HFFc6 (cell line): ENCODE measurements around the gene HAT1. TPM values are rescaled to one million over a fixed set of nuclear protein-coding genes. Genes with fewer than 3 reads are reported as not detected.
"Not testable (repeated sequence)": the region's sequence is repeated elsewhere in the genome, so short reads cannot be mapped to it uniquely, and the experiment has no call there.

ENCODE experiments used
- DNase-seq: peaks from one replicate; pipeline ENCODE4 v3.0.0-alpha.2; 2018
- H3K27ac Mint-ChIP-seq: 2 replicates; pipeline ENCODE4 v1.8.0; 2020; ENCODE audit warnings: mild to moderate bottlenecking, mixed read lengths
- H3K27me3 Mint-ChIP-seq: 2 replicates; pipeline ENCODE4 v1.8.0; 2021; ENCODE audit warnings: mild to moderate bottlenecking, moderate library complexity, mixed read lengths; ENCODE audit not compliant: insufficient read depth
- H3K36me3 Mint-ChIP-seq: 2 replicates; pipeline ENCODE4 v1.8.0; 2021; ENCODE audit warnings: low read depth, mixed read lengths
- H3K4me1 Mint-ChIP-seq: 2 replicates; pipeline ENCODE4 v1.8.0; 2020; ENCODE audit warnings: low read depth, mixed read lengths
- H3K4me3 Mint-ChIP-seq: 2 replicates; pipeline ENCODE4 v1.8.0; 2020; ENCODE audit warnings: mild to moderate bottlenecking, moderate library complexity, mixed read lengths
- H3K9me3 Mint-ChIP-seq: 2 replicates; pipeline ENCODE4 v1.8.0; 2020; ENCODE audit warnings: mild to moderate bottlenecking, mixed read lengths
- total RNA-seq, 6 experiments: library from RNA; stranded (reverse); fragmentation: NEBNext Ultra II Directional; extraction: Animal tissue kit (Norgen Biotek cat#: 25700); gene quantifications; 2 replicates in 1 of 6; 3 replicates in 5 of 6; pipeline ENCODE4 v1.2.3, GENCODE V29; 2021
- TF ChIP-seq, protein P1 (sequence below): fragments of 200-600 bp; sonication (generic); IDR thresholded peaks from 2 replicates; pipeline ENCODE4 v1.5.0; 2021; ENCODE audit warnings: antibody characterized with exemption, mild to moderate bottlenecking

The HAT1 gene
- total RNA-seq, 6 experiments from 2014 or later = 40.3 to 65.1 (median 61.3) TPM

- Mint-ChIP-seq H3K4me3 (no peak overlapping the region), H3K4me1 (peaks cover 2% of the 10 kb centered on the region), H3K9me3 (no peaks in the 10 kb centered on the region), H3K36me3 (peaks cover 1% of the 10 kb centered on the region; the same call in 1 of the 2 replicates), H3K27me3 (no peaks in the 10 kb centered on the region), H3K27ac (no peak overlapping the region)
- no peak for DNase-seq
- TF ChIP-seq, protein P1, sequence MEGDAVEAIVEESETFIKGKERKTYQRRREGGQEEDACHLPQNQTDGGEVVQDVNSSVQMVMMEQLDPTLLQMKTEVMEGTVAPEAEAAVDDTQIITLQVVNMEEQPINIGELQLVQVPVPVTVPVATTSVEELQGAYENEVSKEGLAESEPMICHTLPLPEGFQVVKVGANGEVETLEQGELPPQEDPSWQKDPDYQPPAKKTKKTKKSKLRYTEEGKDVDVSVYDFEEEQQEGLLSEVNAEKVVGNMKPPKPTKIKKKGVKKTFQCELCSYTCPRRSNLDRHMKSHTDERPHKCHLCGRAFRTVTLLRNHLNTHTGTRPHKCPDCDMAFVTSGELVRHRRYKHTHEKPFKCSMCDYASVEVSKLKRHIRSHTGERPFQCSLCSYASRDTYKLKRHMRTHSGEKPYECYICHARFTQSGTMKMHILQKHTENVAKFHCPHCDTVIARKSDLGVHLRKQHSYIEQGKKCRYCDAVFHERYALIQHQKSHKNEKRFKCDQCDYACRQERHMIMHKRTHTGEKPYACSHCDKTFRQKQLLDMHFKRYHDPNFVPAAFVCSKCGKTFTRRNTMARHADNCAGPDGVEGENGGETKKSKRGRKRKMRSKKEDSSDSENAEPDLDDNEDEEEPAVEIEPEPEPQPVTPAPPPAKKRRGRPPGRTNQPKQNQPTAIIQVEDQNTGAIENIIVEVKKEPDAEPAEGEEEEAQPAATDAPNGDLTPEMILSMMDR = no peak
Observed at GRCh38 chr2:171966235-171966634, 44.0 kb downstream of the HAT1 start.

DNA sequence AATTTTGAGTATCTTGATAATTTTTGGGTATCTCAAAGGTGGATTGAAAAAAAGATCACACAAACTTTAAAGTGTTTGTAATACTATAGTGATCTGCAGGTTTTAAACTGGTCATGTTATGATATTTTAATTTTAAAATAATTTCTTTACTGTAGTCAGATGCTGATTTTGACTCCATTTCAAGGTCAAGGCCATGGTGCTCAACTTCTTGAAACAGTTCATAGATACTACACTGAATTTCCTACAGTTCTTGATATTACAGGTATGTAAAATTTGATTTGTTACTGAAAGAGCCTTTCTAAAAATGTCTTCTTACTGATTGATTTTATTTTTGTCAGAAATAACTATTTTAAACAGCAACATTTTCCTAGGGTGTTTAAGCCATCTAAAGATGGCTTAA, 44.4 kb downstream of the HAT1 start:
- Mint-ChIP-seq H3K4me1 (no peaks in the 10 kb centered on the region), H3K9me3 (no peaks in the 10 kb centered on the region), H3K27ac (no peak overlapping the region), H3K4me3 (no peak overlapping the region), H3K36me3 (peaks cover 6% of the 10 kb centered on the region; the same call in 1 of the 2 replicates), H3K27me3 (no peaks in the 10 kb centered on the region)
- TF ChIP-seq, protein P1 = no peak
- no peak for DNase-seq

DNA sequence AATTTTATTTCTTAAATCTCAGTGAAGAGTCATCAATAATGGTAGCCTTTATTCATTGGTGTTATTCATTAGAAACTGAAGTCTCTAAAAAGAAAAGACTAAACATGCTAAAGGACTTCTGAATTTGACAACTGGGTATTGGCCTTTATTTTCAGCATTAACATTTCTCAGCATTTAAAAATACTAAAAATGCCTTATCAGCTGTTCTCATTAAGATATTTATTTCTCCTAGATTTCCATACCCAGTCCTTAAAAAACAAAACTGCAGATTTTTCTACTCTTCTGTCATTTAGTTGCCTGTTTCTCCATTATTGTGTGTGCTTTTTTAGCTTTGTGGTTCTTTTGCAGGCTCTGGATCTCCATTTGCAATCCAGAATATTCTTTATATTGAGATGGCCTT, 46.2 kb downstream of the HAT1 start:
- Mint-ChIP-seq H3K27me3 (no peaks in the 10 kb centered on the region), H3K36me3 (peaks cover 14% of the 10 kb centered on the region; the same call in 1 of the 2 replicates), H3K9me3 (no peaks in the 10 kb centered on the region), H3K27ac (no peak overlapping the region), H3K4me3 (no peak overlapping the region), H3K4me1 (peaks cover 6% of the 10 kb centered on the region; the same call in 1 of the 2 replicates)
- TF ChIP-seq, protein P1 = no peak
- DNase-seq = no peak

GRCh38 chr2:171972329-171972982, 50.2 kb downstream of the HAT1 start:
- Mint-ChIP-seq H3K36me3 (peaks cover 30% of the 10 kb centered on the region), H3K9me3 (no peaks in the 10 kb centered on the region), H3K4me3 (no peak overlapping the region), H3K27me3 (no peaks in the 10 kb centered on the region), H3K4me1 (peaks cover 6% of the 10 kb centered on the region; the same call in 1 of the 2 replicates), H3K27ac (no peak overlapping the region)
- TF ChIP-seq, protein P1 = no peak
- DNase-seq = no peak

GRCh38 chr2:171979103-171979502, 56.8 kb downstream of the HAT1 start:
- peaks cover 40% of the 10 kb centered on the region for H3K36me3 Mint-ChIP-seq

DNA sequence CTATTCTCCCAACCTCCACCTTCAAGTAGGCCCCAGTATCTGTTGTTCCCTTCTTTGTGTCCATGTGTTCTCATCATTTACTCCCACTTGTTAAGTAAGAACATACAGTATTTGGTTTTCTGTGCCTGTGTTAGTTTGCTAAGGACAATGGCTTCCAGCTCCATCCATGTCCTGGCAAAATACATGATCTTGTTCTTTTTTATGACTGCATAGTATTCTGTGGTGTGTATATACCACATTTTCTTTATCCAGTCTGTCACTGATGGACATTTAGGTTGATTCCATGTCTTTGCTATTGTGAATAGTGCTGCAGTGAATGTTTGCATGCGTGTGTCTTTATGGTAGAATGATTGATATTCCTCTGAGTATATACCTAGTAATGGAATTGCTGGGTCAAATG, 61.7 kb downstream of the HAT1 start:
- Mint-ChIP-seq H3K4me1 (peaks cover 15% of the 10 kb centered on the region; the same call in 1 of the 2 replicates), H3K36me3 (peaks cover 22% of the 10 kb centered on the region)
- DNase-seq, H3K4me3 Mint-ChIP-seq, H3K27ac Mint-ChIP-seq, H3K27me3 Mint-ChIP-seq, H3K9me3 Mint-ChIP-seq: not testable (repeated sequence)

More at GRCh38 chr2:171979103-171979502, 56.8 kb downstream of the HAT1 start:
- Mint-ChIP-seq H3K27ac (no peak overlapping the region), H3K4me1 (no peaks in the 10 kb centered on the region), H3K27me3 (no peaks in the 10 kb centered on the region; the same call in 1 of the 2 replicates), H3K4me3 (no peak overlapping the region), H3K9me3 (no peaks in the 10 kb centered on the region)
- TF ChIP-seq, protein P1 = no peak
- DNase-seq = no peak
